Common myeloid progenitor, CD34-positive (primary cell): ENCODE measurements around the gene C12orf42.

ENCODE experiments used
- CTCF ChIA-PET: fragments of 350-600 bp; sonication (Branson Sonifier 250); formaldehyde crosslinking; loops from one replicate; lab custom pipeline; 2021; ENCODE audit warnings: antibody characterized with exemption; lab: Charles Lee
- POLR2A ChIA-PET: fragments of 350-600 bp; sonication (Branson Sonifier 250); formaldehyde crosslinking; loops from one replicate; lab custom pipeline; 2021; ENCODE audit warnings: antibody characterized with exemption; lab: Charles Lee
- DNase-seq, 3 donors: peaks; one replicate each; pipeline versions ENCODE4 v3.0.0 to v3.0.0-alpha.2; 2013
- H3K27ac ChIP-seq, 2 experiments: 1 replicate in 1 of 2; 2 replicates in 1 of 2; pipeline ENCODE4 v1.7.0; 2013; ENCODE audit warnings: inconsistent platforms in 2 of 2, low read length in 2 of 2, mild to moderate bottlenecking in 2 of 2, low read depth in 1 of 2, moderate library complexity in 1 of 2; ENCODE audit not compliant: severe bottlenecking in 2 of 2, insufficient read depth in 1 of 2, poor library complexity in 1 of 2
- H3K27me3 ChIP-seq, 5 experiments: replicated peaks in 2 of 5; 1 replicate in 3 of 5; 2 replicates in 2 of 5; pipeline versions ENCODE4 v1.6.1 to v1.7.0; 2013; ENCODE audit warnings: low read length in 4 of 5, mild to moderate bottlenecking in 2 of 5, moderate library complexity in 2 of 5, inconsistent platforms in 1 of 5; ENCODE audit not compliant: insufficient read depth in 5 of 5, control insufficient read depth in 4 of 5
- H3K36me3 ChIP-seq, 4 experiments: 1 replicate in 2 of 4; 2 replicates in 2 of 4; pipeline versions ENCODE4 v1.6.1 to v1.7.0; 2013; ENCODE audit warnings: low read length in 3 of 4, control low read depth in 1 of 4, mild to moderate bottlenecking in 1 of 4; ENCODE audit not compliant: control insufficient read depth in 4 of 4, insufficient read depth in 4 of 4
- H3K4me1 ChIP-seq, 4 experiments: 1 replicate in 3 of 4; 2 replicates in 1 of 4; pipeline versions ENCODE4 v1.6.1 to v1.7.1; 2013; ENCODE audit warnings: low read length in 3 of 4, mild to moderate bottlenecking in 3 of 4, control low read depth in 1 of 4, inconsistent platforms in 1 of 4, moderate library complexity in 1 of 4; ENCODE audit not compliant: control insufficient read depth in 4 of 4, insufficient read depth in 4 of 4; ENCODE audit errors: control extremely low read depth in 1 of 4
- H3K4me3 ChIP-seq, 7 experiments: 1 replicate in 4 of 7; 2 replicates in 3 of 7; pipeline versions ENCODE4 v1.5.1 to v1.7.0; 2013; ENCODE audit warnings: mild to moderate bottlenecking in 7 of 7, low read length in 6 of 7, moderate library complexity in 6 of 7, inconsistent platforms in 2 of 7, low read depth in 2 of 7, control low read depth in 1 of 7; ENCODE audit not compliant: insufficient read depth in 4 of 7, control insufficient read depth in 1 of 7; ENCODE audit errors: extremely low read depth in 1 of 7
- H3K9me3 ChIP-seq, 5 experiments: 1 replicate in 4 of 5; 2 replicates in 1 of 5; pipeline versions ENCODE4 v1.6.1 to v1.7.1; 2013; ENCODE audit warnings: low read length in 4 of 5, mild to moderate bottlenecking in 2 of 5, inconsistent platforms in 1 of 5, low read depth in 1 of 5, moderate library complexity in 1 of 5; ENCODE audit not compliant: control insufficient read depth in 4 of 5, insufficient read depth in 2 of 5; ENCODE audit errors: control extremely low read depth in 1 of 5
- WGBS: methylation state at CpG from one replicate; pipeline ENCODE4 v1.1.5; 2013; ENCODE audit not compliant: insufficient coverage; 5-methylcytosine and 5-hydroxymethylcytosine counted together

The C12orf42 gene

GRCh38 chr12:103327676-103328075 is 168.1 kb downstream of the C12orf42 start:
- Histone ChIP-seq H3K27me3 (no peaks in the 10 kb centered on the region), H3K9me3 (no peaks in the 10 kb centered on the region), H3K4me3 (no peak overlapping the region), H3K4me1 (no peaks in the 10 kb centered on the region), H3K27ac (no peak overlapping the region), H3K36me3 (no peaks in the 10 kb centered on the region)
- no peak for DNase-seq
- POLR2A ChIA-PET: no interaction called here
- CTCF ChIA-PET: no interaction called here

DNA sequence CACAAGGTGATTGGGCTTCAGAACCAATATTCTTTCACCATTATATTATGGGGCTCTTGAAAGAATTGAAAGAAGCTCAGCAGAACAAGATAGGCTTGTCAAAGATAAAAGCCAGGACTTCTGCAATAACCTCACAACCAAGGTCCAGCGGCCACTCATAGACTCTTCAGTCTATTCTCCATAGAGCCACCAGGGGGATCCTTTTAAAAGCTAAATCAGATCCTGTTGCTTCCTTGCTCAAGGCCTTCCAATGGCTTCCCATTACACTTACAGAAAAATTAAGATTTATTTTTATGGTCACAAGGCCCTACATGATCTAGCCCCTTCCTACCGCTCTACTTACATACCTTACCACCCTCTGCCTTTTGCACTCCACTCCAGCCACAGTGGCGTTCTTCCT is 169.6 kb downstream of the C12orf42 start:
- no peaks in the 10 kb centered on the region for H3K9me3 ChIP-seq
- ChIA-PET POLR2A (no interaction called here), CTCF (no interaction called here)
- H3K4me3 ChIP-seq: no peak overlapping the region
- WGBS: 100% methylated on average over 3 of the region's 3 CpGs
- H3K4me1 ChIP-seq: no peaks in the 10 kb centered on the region
- DNase-seq: peak in 2 of 3 donors; percentile 7 to 11
- H3K36me3 ChIP-seq: no peaks in the 10 kb centered on the region
- no peaks in the 10 kb centered on the region for H3K27me3 ChIP-seq
- no peak overlapping the region for H3K27ac ChIP-seq

GRCh38 chr12:103318566-103318965 is 177.2 kb downstream of the C12orf42 start:
- H3K4me3 ChIP-seq: no peak overlapping the region
- no peaks in the 10 kb centered on the region for H3K36me3 ChIP-seq
- H3K27me3 ChIP-seq: no peaks in the 10 kb centered on the region
- WGBS: 80% methylated on average over 1 of the region's 2 CpGs
- H3K9me3 ChIP-seq: no peaks in the 10 kb centered on the region
- no peak for DNase-seq
- POLR2A ChIA-PET: no interaction called here
- H3K27ac ChIP-seq: no peak overlapping the region
- CTCF ChIA-PET: interaction anchor here (0.5 kb wide), 1 partner anchor 152 kb away, joined by 4 read pairs; no protein-coding TSS in a partner anchor
- H3K4me1 ChIP-seq: no peaks in the 10 kb centered on the region

DNA sequence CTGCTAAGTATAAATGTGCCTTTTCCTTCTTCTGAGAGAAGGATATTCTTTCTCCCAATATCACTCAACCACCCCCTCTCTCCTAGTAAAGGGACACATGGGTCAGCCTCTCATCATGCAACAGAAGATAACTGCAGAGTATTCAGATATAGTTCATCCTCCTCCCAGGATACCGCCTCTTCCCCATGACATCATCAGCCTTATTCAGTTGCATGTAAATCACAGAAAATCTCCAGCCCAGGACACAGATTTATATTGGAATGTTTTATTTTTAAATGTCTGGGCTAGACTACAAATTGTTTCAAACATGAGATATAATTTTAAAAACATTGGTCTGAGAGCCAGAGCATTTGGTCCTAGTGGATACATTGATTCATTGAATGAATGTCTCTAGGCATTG is 178.5 kb downstream of the C12orf42 start:
- Histone ChIP-seq H3K4me1 (no peaks in the 10 kb centered on the region), H3K4me3 (no peak overlapping the region), H3K36me3 (no peaks in the 10 kb centered on the region), H3K9me3 (no peaks in the 10 kb centered on the region), H3K27ac (no peak overlapping the region), H3K27me3 (peaks cover 0 to under 1% (median 0%) of the 10 kb centered on the region in 5 experiments)
- ChIA-PET CTCF (no interaction called here), POLR2A (no interaction called here)
- WGBS: no CpG with 5 or more reads among the region's 1 CpG
- no peak for DNase-seq

DNA sequence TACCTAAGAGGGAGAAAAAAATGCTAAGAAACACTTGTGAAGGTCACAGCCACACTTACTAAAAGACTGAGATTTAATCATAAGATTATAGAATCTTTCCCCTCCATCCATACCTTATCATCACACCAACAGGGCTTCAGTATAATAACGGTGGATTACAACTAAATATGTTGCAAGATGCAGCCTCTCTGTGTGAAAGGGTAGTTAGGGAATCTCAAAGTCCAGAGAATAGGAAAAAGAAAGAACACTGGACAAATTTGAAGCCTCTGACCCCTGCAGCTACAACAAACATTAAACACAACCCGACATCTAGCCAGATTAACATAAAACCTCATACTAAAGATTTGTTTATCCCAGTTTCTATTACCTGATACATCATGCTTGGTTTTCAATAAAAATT is 181.0 kb downstream of the C12orf42 start:
- Histone ChIP-seq H3K27me3 (peaks cover 0 to 3% (median 0%) of the 10 kb centered on the region in 5 experiments), H3K36me3 (no peaks in the 10 kb centered on the region), H3K27ac (no peak overlapping the region), H3K4me3 (no peak overlapping the region), H3K4me1 (no peaks in the 10 kb centered on the region), H3K9me3 (no peaks in the 10 kb centered on the region)
- no CpG with 5 or more reads among the region's 2 CpGs for WGBS
- no peak for DNase-seq
- ChIA-PET POLR2A (no interaction called here), CTCF (no interaction called here)

DNA sequence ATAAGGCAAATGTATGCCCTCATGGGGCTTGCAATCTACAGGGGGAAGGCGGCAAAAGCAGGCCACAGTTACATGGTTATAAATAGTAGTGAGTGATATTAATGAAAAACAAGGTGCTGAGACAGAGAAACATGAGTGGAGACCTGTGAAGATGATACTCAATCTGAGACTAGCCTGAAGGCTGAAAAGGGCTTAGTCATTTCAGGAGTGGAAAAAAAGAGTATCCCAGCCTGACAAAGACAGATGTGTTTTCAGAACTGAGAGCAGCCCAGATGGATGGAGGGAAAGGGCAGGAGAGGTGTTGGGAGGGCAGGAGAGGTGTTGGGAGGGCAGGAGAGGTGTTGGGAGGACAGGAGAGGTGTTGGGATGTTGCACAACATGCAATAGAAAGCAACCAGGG is 181.9 kb downstream of the C12orf42 start:
- H3K27me3 ChIP-seq: peaks cover 0 to 3% (median 0%) of the 10 kb centered on the region in 5 experiments
- WGBS: 93% methylated on average over 1 of the region's 1 CpG
- H3K4me1 ChIP-seq: no peaks in the 10 kb centered on the region
- DNase-seq: no peak
- no peak overlapping the region for H3K4me3 ChIP-seq
- POLR2A ChIA-PET: no interaction called here
- CTCF ChIA-PET: no interaction called here
- no peaks in the 10 kb centered on the region for H3K36me3 ChIP-seq
- H3K27ac ChIP-seq: no peak overlapping the region
- no peaks in the 10 kb centered on the region for H3K9me3 ChIP-seq

DNA sequence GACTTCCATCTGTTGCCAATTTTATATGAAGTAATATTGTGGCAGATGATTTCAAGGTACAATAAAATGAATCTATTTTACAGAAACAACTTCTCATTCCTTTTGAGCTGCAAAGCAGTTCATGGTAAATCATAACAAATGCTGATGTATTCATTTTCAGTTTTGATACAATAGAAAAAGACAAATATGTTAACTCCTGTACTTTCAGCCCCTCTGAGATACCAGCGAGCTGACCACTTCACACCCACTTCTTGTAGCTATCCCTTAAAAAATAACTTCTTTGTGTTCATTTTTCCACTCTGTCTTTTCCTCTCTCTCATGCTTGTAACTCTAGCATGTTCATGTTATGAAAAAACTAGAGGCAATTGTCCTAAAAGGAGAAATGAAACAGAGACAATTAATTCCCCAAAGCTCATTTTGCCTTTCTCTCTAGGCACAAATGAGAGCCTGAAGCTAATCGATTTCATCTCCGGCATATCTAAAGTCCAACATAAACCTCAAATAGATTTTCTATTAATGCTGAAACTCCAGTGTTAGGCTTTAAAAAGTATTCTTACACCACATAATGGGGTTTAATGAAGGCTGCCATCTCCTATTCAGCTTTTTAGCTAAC is 182.9 kb downstream of the C12orf42 start:
- no peaks in the 10 kb centered on the region for H3K9me3 ChIP-seq
- whole genome bisulfite sequencing: 100% methylated on average over 1 of the region's 3 CpGs
- DNase-seq: no peak
- no peak overlapping the region for H3K27ac ChIP-seq
- H3K4me3 ChIP-seq: no peak overlapping the region
- ChIA-PET CTCF (no interaction called here), POLR2A (no interaction called here)
- H3K27me3 ChIP-seq: peaks cover 0 to 3% (median 0%) of the 10 kb centered on the region in 5 experiments
- H3K36me3 ChIP-seq: no peaks in the 10 kb centered on the region
- no peaks in the 10 kb centered on the region for H3K4me1 ChIP-seq
